Stimulated activated naive CD8-positive, alpha-beta T cell treated with anti-CD3 and anti-CD28 coated beads, Interleukin-15, Interleukin-2, amounts not matched to agents 100 U/mL and 50 U/mL, for 24 hours (primary cell): Measurements from ENCODE around the gene CBL.

Experiments
- ATAC-seq: fragments of 150-1000 bp; cut with Tn5 transposase; one replicate; pipeline ENCODE4 v1.10.0; 2021
- DNase-seq: peaks from one replicate; pipeline ENCODE4 v3.0.0; 2021

Gene CBL

DNA sequence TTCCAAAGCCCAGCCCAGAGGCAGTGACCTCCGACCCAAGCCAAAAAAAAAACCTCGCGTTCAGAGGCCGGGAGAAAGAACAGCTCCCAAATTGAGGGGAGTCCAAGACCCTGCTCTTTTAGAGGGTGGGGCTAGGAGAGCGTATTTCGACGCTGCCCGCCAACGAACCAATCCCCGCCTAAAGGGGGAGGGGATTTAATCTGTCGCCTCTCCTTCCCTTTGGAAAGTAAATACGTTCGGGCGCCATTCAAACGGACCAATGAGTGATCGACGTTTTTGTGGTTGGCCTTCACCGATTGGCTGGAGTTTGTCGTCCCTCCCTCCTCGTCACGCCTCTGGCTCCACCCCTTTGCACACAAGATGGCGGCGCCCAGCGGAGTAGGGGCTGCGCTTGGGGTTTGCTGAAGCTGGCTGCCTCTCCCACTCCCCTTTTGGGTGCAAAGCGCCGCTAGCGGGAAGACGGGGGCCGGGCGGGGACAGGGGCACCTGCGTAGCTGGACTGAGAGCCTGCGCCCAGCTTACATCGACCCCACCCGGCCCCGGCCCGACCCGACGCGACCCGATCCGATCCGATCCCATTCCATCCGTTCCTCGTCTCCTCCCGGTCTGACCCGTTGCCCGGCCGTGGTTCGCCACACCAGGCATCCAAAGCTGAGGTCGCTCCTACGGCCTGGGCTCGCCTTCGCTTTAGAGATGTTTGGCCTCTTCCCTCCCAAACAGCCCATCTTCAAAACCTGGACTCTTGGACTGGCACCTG lies 128.2 kb downstream of the CBL start, which contains the start of gene RNF26:
RNF26 (plus strand) TSS at position 354 of the 757 bp plus-strand sequence. CDS start 596 bp downstream, outside the sequence.
- DNase-seq (peak; percentile 91), ATAC-seq (peak; percentile 90)

DNA sequence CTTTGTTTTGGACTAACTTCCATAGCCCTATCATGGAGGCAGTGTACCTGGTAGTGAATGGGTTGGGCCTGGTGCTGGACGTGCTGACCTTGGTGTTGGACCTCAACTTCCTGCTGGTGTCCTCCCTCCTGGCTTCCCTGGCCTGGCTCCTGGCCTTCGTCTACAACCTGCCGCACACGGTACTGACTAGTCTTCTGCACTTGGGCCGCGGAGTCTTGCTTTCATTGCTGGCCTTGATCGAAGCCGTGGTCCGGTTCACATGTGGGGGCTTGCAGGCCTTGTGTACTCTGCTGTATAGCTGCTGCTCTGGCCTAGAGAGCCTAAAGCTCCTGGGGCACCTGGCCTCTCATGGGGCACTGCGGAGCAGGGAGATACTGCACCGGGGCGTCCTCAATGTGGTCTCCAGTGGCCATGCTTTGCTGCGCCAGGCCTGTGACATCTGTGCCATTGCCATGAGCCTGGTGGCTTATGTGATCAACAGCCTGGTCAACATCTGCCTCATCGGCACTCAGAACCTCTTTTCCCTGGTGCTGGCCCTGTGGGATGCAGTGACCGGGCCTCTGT lies 129.0 kb downstream of the CBL start:
- no peak for ATAC-seq
- no peak for DNase-seq

DNA sequence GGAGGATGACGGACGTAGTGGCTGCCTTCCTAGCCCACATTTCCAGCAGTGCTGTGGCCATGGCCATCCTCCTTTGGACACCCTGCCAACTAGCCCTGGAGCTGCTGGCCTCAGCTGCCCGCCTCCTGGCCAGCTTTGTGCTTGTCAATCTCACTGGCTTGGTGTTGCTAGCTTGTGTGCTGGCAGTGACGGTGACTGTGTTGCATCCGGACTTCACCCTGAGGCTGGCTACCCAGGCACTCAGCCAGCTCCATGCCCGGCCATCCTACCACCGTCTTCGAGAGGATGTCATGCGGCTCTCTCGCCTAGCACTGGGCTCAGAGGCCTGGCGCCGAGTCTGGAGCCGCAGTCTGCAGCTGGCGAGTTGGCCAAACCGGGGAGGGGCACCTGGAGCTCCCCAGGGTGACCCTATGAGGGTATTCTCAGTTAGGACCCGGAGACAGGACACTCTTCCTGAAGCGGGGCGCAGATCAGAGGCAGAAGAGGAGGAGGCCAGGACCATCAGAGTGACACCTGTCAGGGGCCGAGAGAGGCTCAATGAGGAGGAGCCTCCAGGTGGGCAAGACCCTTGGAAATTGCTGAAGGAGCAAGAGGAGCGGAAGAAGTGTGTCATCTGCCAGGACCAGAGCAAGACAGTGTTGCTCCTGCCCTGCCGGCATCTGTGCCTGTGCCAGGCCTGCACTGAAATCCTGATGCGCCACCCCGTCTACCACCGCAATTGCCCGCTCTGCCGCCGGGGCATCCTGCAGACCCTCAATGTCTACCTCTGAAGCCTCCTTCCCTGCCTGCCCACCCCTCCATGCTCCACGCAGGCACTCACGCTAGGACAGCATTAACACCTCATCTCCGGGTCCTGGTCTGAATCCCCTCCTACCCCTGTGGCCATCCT lies 129.8 kb downstream of the CBL start:
- DNase-seq (no peak), ATAC-seq (no peak)

DNA sequence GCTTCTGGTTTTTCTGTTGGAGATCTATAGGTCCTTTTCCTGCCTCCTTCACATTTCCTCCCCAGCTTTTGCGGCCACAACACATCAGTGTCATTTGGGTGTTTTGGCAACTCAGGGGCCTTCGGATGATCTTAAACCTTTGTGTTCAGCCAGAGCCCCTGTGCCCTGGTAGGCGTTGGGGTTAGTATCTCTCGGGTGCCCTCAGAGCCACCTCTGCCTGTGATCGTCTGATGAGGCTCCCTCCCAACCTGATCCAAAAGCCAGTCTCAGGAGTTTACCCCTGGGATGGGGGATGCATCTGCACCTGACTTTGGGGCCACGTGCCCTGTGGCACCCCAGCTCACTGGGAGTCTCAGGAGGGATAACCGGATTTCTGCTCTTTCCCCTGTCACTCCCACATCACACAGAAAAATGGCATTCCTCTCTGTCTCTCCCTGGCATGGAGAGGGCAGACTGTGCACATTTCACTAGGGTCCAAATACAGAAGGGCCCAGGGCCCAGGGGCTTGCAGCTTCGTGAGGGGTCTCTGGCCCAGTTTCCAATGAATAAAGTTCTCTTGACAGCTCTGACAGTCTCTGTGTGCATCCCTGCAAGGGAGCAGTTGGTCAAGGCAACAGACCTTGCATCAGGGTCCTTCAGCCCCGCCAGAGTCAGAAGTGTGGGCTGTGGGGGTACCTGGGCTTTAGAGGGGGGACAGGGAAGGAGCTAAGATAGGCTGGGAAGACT lies 130.8 kb downstream of the CBL start:
- no peak for ATAC-seq
- no peak for DNase-seq

DNA sequence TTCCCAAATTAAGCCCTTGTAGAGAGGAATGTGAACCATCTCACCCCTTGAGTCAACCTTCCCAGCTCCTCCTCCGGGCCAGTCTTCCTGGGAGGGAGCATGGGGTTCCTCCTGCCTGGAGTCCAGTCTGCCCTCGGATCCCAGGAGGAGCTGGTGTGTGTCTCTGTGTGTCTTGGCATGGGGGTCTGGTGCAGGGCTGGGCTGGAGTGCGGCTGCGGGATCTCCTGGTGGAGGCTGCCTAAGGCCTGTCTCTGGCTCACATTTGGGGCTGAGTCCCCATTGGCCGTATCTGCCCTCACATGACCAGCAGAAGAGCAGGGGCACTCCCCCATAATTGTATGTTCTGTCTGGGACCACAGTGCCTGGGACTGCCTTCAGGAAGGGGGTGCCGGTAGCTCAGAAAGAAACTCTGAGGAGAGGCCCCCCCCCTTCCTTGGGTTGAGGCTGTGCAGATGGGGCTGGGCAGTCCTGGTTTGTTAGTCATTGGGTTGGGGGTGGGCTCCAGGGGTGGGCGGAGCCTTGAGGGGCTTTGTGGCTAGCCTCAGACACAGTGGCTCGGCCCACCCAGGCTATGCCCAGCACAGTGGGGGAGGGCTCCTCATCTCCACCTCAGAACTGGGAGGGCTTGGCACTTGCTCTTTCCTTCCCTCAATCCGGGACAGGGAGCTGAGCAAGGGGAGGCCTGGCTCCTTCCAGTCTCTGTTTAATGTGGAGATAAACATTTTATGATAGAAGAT lies 131.6 kb downstream of the CBL start:
- DNase-seq (no peak), ATAC-seq (no peak)

DNA sequence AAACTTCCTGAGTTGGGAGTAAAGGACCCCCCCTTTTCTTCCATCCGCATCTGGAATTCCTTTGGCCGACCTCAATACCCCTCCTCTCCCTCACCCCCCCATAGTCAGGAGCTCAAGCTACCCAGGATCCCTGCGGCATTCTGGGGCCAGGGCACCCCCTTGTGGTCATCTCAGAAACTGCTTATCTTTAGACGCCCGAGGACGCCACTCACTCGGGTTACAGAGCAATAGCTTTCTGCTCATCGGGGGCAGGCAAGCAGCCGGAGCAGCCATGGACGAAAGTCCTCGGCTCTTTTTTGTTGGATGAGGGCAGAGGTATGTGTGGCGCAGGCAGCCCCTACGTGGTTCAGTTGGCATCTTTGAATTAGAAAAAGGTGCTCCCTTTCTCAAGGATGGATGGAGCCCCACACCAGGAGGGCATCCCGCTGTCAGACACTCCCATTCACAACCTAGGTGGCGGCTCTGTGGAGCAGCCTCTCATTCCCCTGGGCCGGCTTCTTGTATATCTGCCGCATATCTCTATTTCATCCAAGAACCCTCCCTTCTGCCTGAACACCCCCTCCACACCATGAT lies 132.3 kb downstream of the CBL start:
- DNase-seq = peak; percentile 77
- peak; percentile 21 for ATAC-seq

DNA sequence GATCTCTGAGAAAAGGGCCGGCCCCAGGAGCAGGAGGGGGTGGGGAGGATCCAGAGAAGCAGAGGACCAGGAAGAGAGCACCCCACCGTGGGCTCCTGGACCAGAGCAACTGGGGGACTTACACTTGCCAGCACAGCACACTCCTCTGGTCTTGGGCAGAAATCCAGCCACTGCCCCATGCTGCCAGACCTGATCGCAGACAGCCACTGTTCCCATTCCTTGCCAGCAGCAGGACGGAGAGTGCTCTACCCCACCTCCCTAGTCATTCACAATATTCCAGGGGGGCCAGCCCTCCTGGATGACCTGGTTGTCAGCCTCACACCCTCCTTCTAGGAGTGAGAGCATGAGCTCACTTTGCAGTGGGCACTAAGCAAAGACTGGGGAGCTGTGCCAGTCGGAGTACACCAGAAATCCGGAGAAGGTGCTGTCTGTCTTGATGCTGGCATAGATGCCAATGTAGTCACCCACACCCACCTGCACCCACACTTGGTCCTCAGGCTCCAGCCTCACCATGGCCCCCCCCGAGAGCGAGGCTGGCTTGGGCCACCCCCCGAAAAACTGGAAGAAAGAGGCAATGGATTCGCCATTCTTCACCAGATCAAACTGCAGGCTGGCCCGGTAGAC lies 132.9 kb downstream of the CBL start:
- DNase-seq = no peak

DNA sequence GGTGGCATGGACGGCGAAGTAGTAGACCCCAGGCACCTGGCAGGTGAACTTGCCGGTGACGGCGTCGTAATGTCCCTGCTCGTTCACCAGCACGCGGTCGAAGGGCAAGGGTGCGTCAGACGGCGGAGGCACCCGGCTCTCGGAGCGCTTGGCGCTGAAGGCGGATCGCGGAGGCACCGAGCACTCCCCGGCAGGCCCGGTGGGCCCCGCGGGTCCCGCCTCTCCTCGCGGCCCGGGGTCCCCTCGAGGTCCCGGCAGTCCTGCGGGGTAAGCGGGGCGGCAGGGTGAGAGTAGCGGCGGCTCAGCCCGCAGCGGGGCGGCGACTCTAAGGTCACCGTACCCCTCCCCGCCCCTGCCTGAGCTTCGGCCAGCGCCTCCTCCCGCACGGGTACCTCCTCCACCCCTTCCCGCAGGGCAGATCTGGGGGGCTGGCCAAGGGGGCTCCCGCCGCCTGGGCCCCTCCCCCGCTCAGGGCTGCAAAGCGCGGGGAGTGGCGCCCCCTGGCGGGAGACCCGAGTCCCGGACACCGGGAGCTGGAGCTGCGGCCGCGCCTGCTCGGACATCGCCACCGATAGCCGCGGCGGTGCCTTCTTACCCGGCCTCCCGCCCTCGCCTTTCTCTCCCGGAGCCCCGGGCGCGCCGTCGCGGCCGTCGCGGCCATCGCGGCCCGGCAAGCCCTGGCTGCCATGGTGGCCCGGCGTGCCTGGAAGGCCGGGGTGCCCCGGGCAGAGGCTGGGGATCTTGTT lies 133.6 kb downstream of the CBL start:
- peak; percentile 69 for DNase-seq

More for the DNA sequence above, 132.9 kb downstream of the CBL start:
- no peak for ATAC-seq

DNA sequence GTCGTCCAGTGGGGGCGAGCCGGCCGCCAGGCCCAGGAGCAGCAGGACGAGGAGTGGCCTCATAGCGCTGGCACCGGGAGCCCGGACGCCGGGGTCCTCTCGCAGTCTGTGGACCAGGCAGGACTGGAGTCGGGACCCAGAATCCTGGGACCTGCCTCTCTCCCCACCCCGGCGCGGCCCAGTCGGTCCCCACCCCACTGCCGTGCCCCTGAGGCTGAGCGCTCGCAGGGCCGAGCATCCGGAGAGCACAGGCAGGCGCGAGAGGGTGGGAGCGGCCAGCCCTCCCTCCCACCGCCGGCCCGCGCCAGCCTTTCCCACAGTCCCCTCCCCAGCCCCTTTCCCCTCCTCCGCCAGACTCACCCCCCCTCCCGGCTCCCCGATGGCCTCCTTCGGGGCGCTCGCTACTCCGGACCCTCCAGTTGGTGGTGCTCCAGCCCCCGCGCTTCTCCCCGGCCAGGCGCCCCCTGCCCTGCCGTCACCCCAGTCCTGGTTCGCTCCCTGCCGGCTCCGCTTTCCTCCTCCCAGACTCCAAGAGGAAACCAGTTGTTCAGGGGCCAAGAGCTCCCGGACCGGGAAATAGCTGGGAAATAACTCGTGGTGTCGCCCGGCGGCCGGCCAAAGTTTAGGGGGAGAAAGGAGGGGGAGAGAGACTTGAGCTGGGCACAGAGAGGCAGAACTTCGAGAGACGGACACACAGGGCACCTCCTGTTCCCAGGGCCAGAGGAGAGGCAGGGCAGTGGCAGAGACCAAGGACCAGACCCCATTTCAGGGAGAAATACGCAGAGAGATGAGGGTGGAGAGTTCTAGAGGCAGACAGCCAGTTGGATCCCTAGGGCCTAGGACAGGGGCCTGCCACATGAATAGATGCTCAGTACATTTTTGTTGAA lies 134.4 kb downstream of the CBL start, which contains the start of gene C1QTNF5:
C1QTNF5 (minus strand) TSS at position 549 of the 887 bp plus-strand sequence; CDS start at position 63, 486 bp downstream.
- no peak for ATAC-seq
- no peak for DNase-seq

More for the DNA sequence above, 133.6 kb downstream of the CBL start:
- no peak for ATAC-seq

DNA sequence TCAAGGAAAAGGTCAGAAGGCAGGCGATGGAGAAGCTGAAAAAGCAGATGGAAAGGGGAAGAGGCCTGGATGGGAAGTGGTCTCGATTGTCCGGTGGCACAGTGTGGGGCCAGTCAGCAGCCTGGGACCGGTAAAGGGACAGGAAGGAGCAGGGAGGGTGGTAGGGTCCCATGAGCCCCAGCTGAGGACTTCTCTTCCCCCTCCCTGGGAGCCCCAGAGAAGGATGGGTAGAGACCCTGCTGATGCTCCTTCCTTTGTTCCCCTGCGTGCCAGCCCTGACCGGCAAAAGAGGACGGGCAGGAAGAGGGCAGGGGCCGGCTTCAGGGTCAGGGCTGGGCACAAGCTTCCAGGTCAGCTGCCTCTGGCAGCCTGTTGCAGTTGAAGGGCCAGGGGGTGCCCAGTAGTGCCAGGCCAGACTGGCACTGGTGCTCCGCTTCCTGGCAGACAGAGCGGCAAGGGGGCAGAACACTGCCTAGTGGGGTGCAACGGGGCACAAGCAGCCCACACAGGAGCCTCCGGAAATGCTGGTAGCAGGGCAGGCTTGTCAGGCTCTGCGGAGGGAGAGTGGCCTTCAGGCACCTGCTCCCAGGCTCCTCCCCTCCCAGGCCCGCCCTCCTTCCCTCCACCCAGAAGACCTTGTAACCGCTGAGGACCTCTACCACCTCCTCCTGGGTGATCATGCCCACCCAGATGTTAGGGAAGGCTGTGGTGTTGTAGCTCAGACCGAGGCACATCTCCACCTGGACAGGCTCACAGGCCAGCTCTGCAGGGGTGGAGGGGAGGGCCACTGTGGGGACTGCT lies 135.3 kb downstream of the CBL start:
- no peak for DNase-seq
- no peak for ATAC-seq

DNA sequence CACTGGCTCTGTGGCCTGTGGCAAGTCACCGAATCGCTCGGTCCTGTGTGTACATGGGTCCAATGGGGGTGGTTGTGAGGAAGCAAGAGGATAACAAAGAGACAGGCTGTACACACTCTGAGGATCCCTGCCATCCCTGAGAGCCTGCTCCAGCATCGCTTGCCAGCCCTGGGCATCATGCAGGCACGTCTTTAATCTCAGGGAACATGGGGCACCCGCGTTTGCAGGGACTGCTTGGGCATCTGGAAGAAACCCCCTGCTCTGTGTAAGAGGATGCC lies 135.8 kb downstream of the CBL start:
- ATAC-seq (no peak), DNase-seq (no peak)

DNA sequence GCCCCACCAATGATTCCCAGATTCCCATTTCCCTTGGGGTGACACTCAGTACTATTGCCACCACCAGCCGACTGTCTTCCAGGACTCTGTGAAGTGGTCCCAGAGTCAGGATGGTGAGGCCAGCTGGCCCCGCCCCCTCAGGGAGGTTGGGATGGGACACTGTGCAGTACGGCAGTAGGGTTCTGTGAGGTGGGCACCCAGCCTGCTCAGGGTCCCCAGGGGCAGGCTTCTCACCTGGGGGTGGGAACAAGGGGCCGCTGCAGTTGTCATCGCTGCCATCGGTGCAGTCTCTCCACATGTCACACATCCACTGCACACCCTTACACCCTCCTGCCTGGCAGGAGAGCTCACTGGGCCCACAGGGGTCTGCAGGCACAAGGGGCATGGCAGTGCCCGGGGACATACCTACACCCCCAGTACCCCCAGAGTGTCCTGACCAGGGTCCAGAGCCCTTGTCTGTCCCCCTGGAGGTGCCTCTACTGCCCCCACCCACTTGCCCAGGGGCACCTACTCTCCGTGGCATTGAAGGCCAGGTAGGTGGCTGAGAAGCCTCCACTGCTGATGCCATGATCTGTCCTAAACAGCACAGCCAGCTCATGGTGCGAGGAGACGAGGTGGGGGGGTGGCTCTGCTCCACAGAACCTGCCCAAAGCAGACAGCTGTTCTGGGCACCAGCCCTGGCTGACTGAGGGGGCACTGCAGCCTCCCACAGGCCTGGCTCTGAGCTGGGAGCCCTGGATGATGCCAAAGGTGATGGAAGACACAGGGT lies 136.4 kb downstream of the CBL start:
- no peak for DNase-seq
- no peak for ATAC-seq

DNA sequence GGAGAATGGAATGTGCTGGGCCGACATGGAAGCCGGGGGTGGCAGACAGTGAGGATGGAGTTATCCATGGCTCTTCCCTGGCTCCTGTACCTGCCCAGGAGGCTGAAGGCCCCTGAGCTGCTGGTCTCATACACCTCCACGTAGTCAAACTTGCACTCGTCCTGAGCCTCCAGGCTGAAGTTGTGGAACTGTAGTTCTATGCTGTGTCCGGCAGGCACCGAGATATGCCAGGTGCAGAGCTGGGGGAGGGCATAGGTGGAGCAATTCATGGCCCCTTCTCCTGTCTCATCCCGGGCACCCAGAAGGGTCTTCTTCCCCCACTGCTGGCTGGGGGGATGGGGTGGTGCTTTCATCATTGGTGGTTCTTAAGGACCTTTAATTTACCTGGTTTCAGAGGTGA lies 137.6 kb downstream of the CBL start:
- DNase-seq = no peak
- no peak for ATAC-seq

DNA sequence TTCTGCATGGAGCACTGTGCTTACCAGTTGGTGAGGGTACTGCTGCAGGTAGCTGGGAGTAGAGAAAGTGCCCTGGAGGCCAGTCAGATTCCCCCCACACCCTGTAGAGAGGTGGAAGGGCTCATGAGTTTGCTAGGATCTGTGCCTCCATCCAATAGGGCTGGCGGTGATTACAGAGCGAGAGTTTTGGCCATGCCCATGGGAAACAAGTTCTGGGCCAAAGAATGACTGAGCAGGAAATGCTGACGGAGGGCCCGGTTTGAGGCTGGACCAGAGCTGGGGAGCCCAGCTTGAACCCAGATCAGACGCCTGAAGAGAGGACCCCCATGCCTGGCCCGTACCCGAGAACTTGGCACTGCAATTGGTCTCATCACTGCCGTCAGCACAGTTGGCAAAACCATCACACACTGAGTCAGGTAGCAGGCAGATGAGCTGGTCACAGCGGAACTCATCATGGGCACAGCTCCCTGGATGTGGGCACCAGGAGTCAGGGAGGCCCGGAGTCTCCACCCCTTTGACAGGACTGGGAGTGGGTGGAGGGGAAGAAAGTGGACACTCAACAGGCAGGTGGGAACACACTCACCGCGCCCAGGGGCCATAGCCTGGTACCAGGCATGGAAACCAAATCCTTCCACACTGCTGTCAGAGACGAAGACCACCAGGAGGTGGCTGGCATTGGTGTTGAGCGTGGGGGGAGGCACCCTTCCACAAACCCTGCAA lies 138.3 kb downstream of the CBL start:
- ATAC-seq (no peak), DNase-seq (no peak)

DNA sequence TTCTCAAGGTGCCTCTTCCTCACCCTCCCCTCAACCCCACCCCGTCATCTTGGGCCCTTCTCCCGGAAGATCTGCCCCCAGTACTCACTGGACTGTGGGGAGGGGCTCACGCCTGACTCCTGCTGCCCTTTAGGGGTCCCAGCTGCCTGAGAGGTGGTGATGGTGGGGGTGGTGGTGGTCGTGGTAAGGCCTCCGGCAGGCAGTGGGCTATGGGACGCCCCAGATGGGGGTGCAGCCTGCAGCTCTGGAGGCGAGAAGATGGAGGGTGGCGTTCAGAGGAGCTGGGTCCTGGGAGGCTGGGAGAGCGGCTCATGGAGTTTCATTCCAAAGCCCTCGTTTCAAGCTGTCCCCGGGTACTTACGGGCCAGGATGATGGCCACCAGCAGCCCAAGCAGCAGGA lies 139.5 kb downstream of the CBL start:
- DNase-seq = no peak

DNA sequence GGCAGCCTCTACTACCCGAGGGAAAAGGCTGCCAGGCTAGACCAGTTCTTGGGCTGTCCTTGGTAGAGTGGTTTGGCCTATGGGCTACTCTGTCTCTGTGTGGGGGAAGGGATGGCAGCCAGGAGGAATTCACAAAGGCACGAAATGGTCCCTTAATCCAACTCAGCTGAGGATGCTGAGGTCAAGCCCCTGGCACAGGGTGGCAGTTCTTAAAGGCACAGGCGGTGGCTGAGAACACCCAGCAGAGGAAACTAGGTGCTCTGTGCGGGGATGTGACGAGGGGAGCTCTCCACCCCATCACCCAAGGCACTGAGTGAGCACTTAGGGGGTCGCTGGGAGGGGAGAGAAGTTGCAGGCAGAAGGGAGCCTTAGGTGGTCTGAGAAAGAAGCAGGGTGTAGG lies 140.5 kb downstream of the CBL start, which contains the start of gene MFRP:
MFRP (minus strand) TSS at position 101 of the 400 bp plus-strand sequence. CDS start 192 bp downstream, outside the sequence.
- DNase-seq (no peak), ATAC-seq (no peak)

More for the DNA sequence above, 139.5 kb downstream of the CBL start:
- ATAC-seq = no peak
